ENCODE results near the gene SNRPA. TPM values are rescaled to one million over a fixed set of nuclear protein-coding genes. Genes with fewer than 3 reads are reported as not detected.

Gene SNRPA
- total RNA-seq, 4 donors from 2014 or later: 52.8 to 92.7 (median 70.9) TPM

GRCh38 chr19:40786060-40787037, 35.3 kb downstream of the SNRPA start:
- no peak overlapping the region for H3K27ac ChIP-seq
- H3K4me3 ChIP-seq: no peak overlapping the region
- H3K9me3 ChIP-seq: no peaks in the 10 kb centered on the region
- H3K27me3 ChIP-seq: no peaks in the 10 kb centered on the region
- TF ChIP-seq EP300 (IDR thresholded peaks at IDR 0.05) (no peak), POLR2A (IDR thresholded peaks at IDR 0.05) (no peak)
- WGBS, 2 donors: 91% methylated on average over 25 of the region's 25 CpGs
- no peak for DNase-seq (ENCODE audit: low spot score in 2 of 2)
- peaks cover 0 to 85% (median 6%) of the 10 kb centered on the region in 3 donors for H3K36me3 ChIP-seq
- no peaks in the 10 kb centered on the region for H3K4me1 ChIP-seq

DNA sequence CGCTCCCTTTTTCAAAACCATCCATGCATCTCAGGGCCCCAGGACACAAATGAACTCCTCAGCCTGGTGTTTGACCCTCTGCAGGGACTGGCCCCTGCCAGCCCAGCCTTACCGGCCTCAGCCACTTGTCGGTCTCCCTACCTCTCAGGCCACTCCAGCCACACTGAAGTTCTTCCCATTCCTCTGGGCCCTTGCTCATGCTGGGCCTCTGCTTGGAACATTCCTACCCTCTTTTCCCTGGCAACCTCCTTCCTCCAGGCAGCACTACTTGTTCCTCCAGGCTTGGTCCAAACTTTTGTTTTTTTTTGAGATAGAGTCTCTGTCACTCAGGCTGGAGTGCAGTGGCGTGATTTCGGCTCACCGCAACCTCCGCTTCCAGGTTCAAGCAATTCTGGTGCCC, 40.3 kb downstream of the SNRPA start:
- no peaks in the 10 kb centered on the region for H3K27me3 ChIP-seq
- peak overlapping the region in 2 of 4 donors; percentile 0 to 23 for H3K27ac ChIP-seq
- H3K4me3 ChIP-seq: no peak overlapping the region
- no peaks in the 10 kb centered on the region for H3K9me3 ChIP-seq
- no peak for DNase-seq (ENCODE audit: low spot score in 2 of 2)
- 75 to 78% methylated on average over 7 of the region's 7 CpGs for WGBS, 2 donors
- peaks cover 0 to 62% (median 4%) of the 10 kb centered on the region in 3 donors for H3K36me3 ChIP-seq
- no peak for TF ChIP-seq EP300 (IDR thresholded peaks at IDR 0.05)
- TF ChIP-seq CTCF (IDR thresholded peaks at IDR 0.05): no peak
- TF ChIP-seq POLR2A (IDR thresholded peaks at IDR 0.05): no peak
- peaks cover 0 to 14% (median 4%) of the 10 kb centered on the region in 4 donors for H3K4me1 ChIP-seq

- Histone ChIP-seq H3K4me3 (no peak overlapping the region), H3K27ac (peak overlapping the region in 3 of 4 donors; percentile 23 to 55 (median 46)), H3K27me3 (no peaks in the 10 kb centered on the region), H3K4me1 (peaks cover 0 to 14% (median 4%) of the 10 kb centered on the region in 4 donors), H3K9me3 (no peaks in the 10 kb centered on the region), H3K36me3 (peaks cover 0 to 62% (median 0%) of the 10 kb centered on the region in 3 donors)
- WGBS, 2 donors: 80 to 95% methylated on average over 3 of the region's 3 CpGs
- no peak for DNase-seq (ENCODE audit: low spot score in 2 of 2)
- TF ChIP-seq POLR2A (IDR thresholded peaks at IDR 0.05): no peak
- TF ChIP-seq CTCF (IDR thresholded peaks at IDR 0.05): no peak
- TF ChIP-seq EP300 (IDR thresholded peaks at IDR 0.05): no peak
These were observed 41.0 kb downstream of the SNRPA start for GRCh38 chr19:40791996-40792395.

GRCh38 chr19:40797166-40797962, 46.4 kb downstream of the SNRPA start:
- Histone ChIP-seq H3K27me3 (no peaks in the 10 kb centered on the region), H3K36me3 (peaks cover 0 to 33% (median 0%) of the 10 kb centered on the region in 3 donors), H3K9me3 (no peaks in the 10 kb centered on the region), H3K27ac (peak overlapping the region; percentile 84 to 97 (median 92)), H3K4me1 (peaks cover 0 to 44% (median 26%) of the 10 kb centered on the region in 4 donors), H3K4me3 (no peak overlapping the region)
- DNase-seq (ENCODE audit: low spot score in 2 of 2): no peak
- 92 to 94% methylated on average over 13 to 14 of the region's 14 CpGs for WGBS, 2 donors
- no peak for TF ChIP-seq POLR2A (IDR thresholded peaks at IDR 0.05)
- TF ChIP-seq CTCF (IDR thresholded peaks at IDR 0.05): no peak
- no peak for TF ChIP-seq EP300 (IDR thresholded peaks at IDR 0.05)

DNA sequence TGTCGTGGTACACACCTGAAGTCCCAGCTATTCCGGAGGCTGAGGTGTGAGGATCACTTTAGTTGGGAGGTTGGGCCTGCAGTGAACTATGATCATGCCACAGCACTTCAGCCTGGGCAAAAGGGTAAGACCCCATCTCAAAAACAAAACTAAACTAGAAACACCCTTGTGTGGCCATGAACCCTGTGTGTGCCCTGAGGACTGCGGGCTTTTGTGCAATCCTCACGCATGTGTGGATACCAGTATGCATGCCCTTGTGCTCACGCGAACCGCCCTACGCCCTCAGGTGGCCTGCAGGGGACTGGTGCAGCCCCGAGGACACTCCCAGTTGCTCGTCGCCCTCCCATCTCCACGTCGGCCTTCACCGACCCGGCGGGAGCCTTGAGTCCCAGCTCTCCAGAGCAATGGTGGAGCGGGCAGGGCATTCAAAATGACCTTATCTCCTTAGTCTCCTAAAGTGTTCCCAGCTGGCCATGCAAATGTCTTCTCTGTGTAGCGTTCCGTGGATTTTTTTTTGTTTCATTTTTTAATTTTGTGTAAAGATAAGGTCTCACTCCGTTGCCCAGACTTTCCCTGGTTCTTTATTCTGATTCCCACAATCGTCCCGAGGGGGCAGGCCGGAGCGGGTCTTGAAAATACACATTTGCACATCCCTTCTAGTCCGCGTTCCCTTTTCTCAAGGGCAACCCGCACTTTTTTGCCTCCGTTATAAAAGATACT, 47.1 kb downstream of the SNRPA start:
- H3K27ac ChIP-seq: peak overlapping the region; percentile 84 to 97 (median 92)
- no peak for DNase-seq (ENCODE audit: low spot score in 2 of 2)
- WGBS, 2 donors: 11 to 12% methylated on average over 28 of the region's 28 CpGs

More for the DNA sequence above, 47.1 kb downstream of the SNRPA start:
- H3K4me1 ChIP-seq: peaks cover 0 to 44% (median 31%) of the 10 kb centered on the region in 4 donors
- TF ChIP-seq CTCF (IDR thresholded peaks at IDR 0.05): peak in 4 of 5 experiments; percentile 29 to 75 (median 54)
- TF ChIP-seq POLR2A (IDR thresholded peaks at IDR 0.05): no peak
- no peak for TF ChIP-seq EP300 (IDR thresholded peaks at IDR 0.05)
- H3K27me3 ChIP-seq: no peaks in the 10 kb centered on the region
- peak overlapping the region; percentile 54 to 99 (median 75) for H3K4me3 ChIP-seq
- H3K9me3 ChIP-seq: no peaks in the 10 kb centered on the region
- H3K36me3 ChIP-seq: peaks cover 0 to 35% (median 0%) of the 10 kb centered on the region in 3 donors
